ENCODE measurements around the gene IQCF2. TPM values are rescaled to one million over a fixed set of nuclear protein-coding genes. Genes with fewer than 3 reads are reported as not detected.
A peak's percentile ranks its signal among the peaks of the same experiment; 100 is the strongest.

Gene IQCF2
- total and polyA plus RNA-seq, 2 of the 13 experiments (the other 11 are each of a cell fraction or from before 2014, with no cell fraction given) = not detected

DNA sequence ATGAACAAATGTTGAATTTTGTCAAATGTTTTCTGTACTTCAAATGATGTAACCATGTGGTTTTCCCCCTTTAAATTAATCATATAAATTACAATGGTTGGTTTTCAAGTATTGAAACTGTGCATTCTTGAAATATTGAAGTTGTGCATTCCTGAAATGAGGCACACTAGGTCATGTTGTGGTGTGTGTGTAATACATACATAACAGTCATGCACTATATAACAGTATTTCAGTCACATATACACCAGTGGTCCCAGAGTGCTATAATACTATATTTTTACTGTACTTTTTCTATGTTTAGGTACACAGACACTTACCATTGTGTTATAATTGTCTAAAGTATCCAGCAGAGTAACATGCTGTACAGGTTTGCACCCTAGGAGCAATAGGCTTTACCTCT is 25.0 kb downstream of the IQCF2 start (continued):
- TF ChIP-seq ZNF124 (CRISPR knock-in tag; IDR thresholded peaks at IDR 0.05) = no peak

DNA sequence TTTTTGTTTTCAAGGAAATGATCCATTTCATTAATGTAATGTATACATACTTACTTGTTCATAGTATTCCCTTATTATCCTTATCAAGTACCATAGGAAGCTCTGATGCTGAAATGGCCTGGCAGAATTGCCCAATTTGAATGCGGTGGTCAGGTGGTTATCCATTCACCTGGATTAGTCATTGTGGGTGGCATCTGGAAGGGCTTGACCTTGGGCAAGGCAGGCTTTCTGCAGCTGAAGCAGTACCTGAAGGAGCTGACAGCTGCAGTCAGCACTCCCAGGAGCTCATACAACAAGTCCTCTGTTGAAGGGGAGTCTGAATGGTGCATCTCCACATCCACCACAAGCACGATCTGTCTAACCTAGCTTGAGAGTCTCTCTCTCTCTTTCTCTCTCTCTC is 26.2 kb downstream of the IQCF2 start:
- Histone ChIP-seq H2AFZ (ENCODE audit: low read length) (no peak overlapping the region), H4K20me1 (ENCODE audit: insufficient read depth, low read length) (no peaks in the 10 kb centered on the region), H3K27ac (ENCODE audit: extremely low read length, insufficient read depth, low read length) (no peak overlapping the region), H3K9ac (ENCODE audit: insufficient read depth, low read depth, low read length) (no peak overlapping the region), H3K27me3 (ENCODE audit: control insufficient read depth in 1 of 2, insufficient read depth in 2 of 2, low read length in 2 of 2) (peaks cover 0 to 5% of the 10 kb centered on the region in 2 experiments; a peak in 2 of 5 replicates), H3K4me3 (replicated peaks in 1 of 3; ENCODE audit: insufficient read depth in 1 of 3, low read depth in 2 of 3, low read length in 3 of 3) (no peak overlapping the region), H3K36me3 (replicated peaks in 1 of 2; ENCODE audit: control insufficient read depth in 1 of 2, insufficient read depth in 2 of 2, low read length in 2 of 2) (no peaks in the 10 kb centered on the region), H3K79me2 (ENCODE audit: insufficient read depth, low read length) (no peaks in the 10 kb centered on the region), H3K4me1 (ENCODE audit: insufficient read depth, low read length) (no peaks in the 10 kb centered on the region), H3K9me3 (ENCODE audit: low read length) (no peaks in the 10 kb centered on the region), H3K4me2 (ENCODE audit: low read depth, low read length) (no peak overlapping the region)
- in situ Hi-C loops (cut with HindIII; ENCODE audit: extremely low pct_ligation_motif_present, low pct_unique_long_range_greater_than_20kb) (no loop called here), intact Hi-C loops (cut with micrococcal nuclease; ENCODE audit: unreplicated experiment) (no loop called here)
- TF ChIP-seq ZNF816 (CRISPR knock-in tag; IDR thresholded peaks at IDR 0.05; ENCODE audit: borderline replicate concordance) = no peak
- BruUV-seq (replicated peaks) = no TSS peak
- CTCF ChIA-PET (ENCODE audit: low intra/inter-chr PET ratio, low total read pairs) = no interaction called here
- no peak for DNase-seq (ENCODE audit: low spot score)
- POLR2A ChIA-PET = no interaction called here
- no peak for ATAC-seq
- FAIRE-seq = no peak
- WGBS (ENCODE audit: low lambda C conversion rate) = 0% methylated on average over 2 of the region's 2 CpGs

DNA sequence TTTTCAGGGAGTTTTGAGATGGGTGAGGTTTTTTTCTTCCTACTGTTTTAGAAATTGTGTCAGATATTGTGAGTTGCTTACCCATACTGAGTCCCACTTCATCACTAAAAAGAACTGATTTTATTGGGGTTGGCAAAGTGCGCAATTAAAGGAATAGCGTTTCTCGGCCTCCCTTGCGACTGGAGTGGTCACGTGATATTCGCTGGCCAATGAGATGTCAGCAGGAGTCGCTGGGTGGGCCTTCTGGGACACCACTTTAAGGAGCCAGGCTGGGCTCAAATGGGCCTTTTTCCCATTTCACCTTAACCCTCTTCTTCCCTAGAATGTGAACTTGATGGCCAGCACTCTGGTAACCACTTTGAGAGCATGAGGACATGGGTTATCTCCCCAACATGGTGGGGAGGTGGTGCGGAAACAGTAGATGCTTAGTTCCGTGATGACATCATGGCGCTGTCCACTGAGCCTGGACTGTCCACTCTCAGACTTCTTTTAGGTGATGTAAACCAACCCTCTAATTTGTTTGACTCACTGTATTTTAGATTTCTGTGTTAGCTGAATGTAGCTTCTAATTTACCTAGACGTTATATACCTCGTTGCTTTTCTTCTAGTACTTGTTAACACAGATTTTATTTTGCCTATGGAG is 27.2 kb downstream of the IQCF2 start:
- no peak for FAIRE-seq
- Histone ChIP-seq H3K4me3 (replicated peaks in 1 of 3; ENCODE audit: insufficient read depth in 1 of 3, low read depth in 2 of 3, low read length in 3 of 3) (no peak overlapping the region), H3K9me3 (ENCODE audit: low read length) (no peaks in the 10 kb centered on the region), H3K4me1 (ENCODE audit: insufficient read depth, low read length) (no peaks in the 10 kb centered on the region), H3K27me3 (ENCODE audit: control insufficient read depth in 1 of 2, insufficient read depth in 2 of 2, low read length in 2 of 2) (peaks cover 0 to 3% of the 10 kb centered on the region in 2 experiments; a peak in 2 of 5 replicates), H4K20me1 (ENCODE audit: insufficient read depth, low read length) (no peaks in the 10 kb centered on the region), H3K9ac (ENCODE audit: insufficient read depth, low read depth, low read length) (no peak overlapping the region), H3K27ac (ENCODE audit: extremely low read length, insufficient read depth, low read length) (no peak overlapping the region), H3K36me3 (replicated peaks in 1 of 2; ENCODE audit: control insufficient read depth in 1 of 2, insufficient read depth in 2 of 2, low read length in 2 of 2) (no peaks in the 10 kb centered on the region), H3K79me2 (ENCODE audit: insufficient read depth, low read length) (no peaks in the 10 kb centered on the region), H2AFZ (ENCODE audit: low read length) (no peak overlapping the region), H3K4me2 (ENCODE audit: low read depth, low read length) (no peak overlapping the region)
- POLR2A ChIA-PET = no interaction called here
- in situ Hi-C loops (cut with HindIII; ENCODE audit: extremely low pct_ligation_motif_present, low pct_unique_long_range_greater_than_20kb) (no loop called here), intact Hi-C loops (cut with micrococcal nuclease; ENCODE audit: unreplicated experiment) (no loop called here)
- DNase-seq (ENCODE audit: low spot score) = no peak
- CTCF ChIA-PET (ENCODE audit: low intra/inter-chr PET ratio, low total read pairs) = no interaction called here
- ATAC-seq = no peak
- no TSS peak for BruUV-seq (replicated peaks)
- WGBS (ENCODE audit: low lambda C conversion rate) = 8% methylated on average over 11 of the region's 12 CpGs
- TF ChIP-seq MZF1 (CRISPR knock-in tag; IDR thresholded peaks at IDR 0.05; ENCODE audit: borderline replicate concordance) = no peak
- TF ChIP-seq ATM (IDR thresholded peaks at IDR 0.05; ENCODE audit: borderline replicate concordance) = no peak
- TF ChIP-seq, protein P1, sequence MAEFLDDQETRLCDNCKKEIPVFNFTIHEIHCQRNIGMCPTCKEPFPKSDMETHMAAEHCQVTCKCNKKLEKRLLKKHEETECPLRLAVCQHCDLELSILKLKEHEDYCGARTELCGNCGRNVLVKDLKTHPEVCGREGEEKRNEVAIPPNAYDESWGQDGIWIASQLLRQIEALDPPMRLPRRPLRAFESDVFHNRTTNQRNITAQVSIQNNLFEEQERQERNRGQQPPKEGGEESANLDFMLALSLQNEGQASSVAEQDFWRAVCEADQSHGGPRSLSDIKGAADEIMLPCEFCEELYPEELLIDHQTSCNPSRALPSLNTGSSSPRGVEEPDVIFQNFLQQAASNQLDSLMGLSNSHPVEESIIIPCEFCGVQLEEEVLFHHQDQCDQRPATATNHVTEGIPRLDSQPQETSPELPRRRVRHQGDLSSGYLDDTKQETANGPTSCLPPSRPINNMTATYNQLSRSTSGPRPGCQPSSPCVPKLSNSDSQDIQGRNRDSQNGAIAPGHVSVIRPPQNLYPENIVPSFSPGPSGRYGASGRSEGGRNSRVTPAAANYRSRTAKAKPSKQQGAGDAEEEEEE (CRISPR knock-in tag; IDR thresholded peaks at IDR 0.05; ENCODE audit: borderline replicate concordance) = no peak
- TF ChIP-seq RAD51 (IDR thresholded peaks at IDR 0.05; ENCODE audit: borderline replicate concordance) = peak; percentile 59; the same call in 1 of the 2 replicates
- no peak for TF ChIP-seq MAFG (CRISPR knock-in tag; IDR thresholded peaks at IDR 0.05)
- TF ChIP-seq, protein P2, sequence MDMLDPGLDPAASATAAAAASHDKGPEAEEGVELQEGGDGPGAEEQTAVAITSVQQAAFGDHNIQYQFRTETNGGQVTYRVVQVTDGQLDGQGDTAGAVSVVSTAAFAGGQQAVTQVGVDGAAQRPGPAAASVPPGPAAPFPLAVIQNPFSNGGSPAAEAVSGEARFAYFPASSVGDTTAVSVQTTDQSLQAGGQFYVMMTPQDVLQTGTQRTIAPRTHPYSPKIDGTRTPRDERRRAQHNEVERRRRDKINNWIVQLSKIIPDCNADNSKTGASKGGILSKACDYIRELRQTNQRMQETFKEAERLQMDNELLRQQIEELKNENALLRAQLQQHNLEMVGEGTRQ (IDR thresholded peaks at IDR 0.05; ENCODE audit: low read depth, low read length) = 0 out of 2 replicates have a peak, but pooled peaks have one; percentile 17
- TF ChIP-seq, protein P2 (CRISPR knock-in tag; IDR thresholded peaks at IDR 0.05; ENCODE audit: borderline replicate concordance) = no peak
- TF ChIP-seq ATF7 (IDR thresholded peaks at IDR 0.05) = peak; percentile 74
- TF ChIP-seq ATF7 (CRISPR knock-in tag; IDR thresholded peaks at IDR 0.05) = no peak
- TF ChIP-seq, protein P3, sequence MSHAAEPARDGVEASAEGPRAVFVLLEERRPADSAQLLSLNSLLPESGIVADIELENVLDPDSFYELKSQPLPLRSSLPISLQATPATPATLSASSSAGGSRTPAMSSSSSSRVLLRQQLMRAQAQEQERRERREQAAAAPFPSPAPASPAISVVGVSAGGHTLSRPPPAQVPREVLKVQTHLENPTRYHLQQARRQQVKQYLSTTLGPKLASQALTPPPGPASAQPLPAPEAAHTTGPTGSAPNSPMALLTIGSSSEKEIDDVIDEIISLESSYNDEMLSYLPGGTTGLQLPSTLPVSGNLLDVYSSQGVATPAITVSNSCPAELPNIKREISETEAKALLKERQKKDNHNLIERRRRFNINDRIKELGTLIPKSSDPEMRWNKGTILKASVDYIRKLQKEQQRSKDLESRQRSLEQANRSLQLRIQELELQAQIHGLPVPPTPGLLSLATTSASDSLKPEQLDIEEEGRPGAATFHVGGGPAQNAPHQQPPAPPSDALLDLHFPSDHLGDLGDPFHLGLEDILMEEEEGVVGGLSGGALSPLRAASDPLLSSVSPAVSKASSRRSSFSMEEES (CRISPR knock-in tag; IDR thresholded peaks at IDR 0.05) = no peak

All from HepG2 (cell line).